NCI-H1436 treated with DMSO at 0.1 percent for 48 hours (cell line): Measurements from ENCODE around the gene BTN1A1.
A peak's percentile ranks its signal among the peaks of the same experiment; 100 is the strongest.
"Not testable (repeated sequence)": the region's sequence is repeated elsewhere in the genome, so short reads cannot be mapped to it uniquely, and the experiment has no call there.

Experiments used
- DNase-seq: peaks from one replicate; lab custom pipeline; 2025; lab: John Stamatoyannopoulos, UW

Gene BTN1A1, protein sequence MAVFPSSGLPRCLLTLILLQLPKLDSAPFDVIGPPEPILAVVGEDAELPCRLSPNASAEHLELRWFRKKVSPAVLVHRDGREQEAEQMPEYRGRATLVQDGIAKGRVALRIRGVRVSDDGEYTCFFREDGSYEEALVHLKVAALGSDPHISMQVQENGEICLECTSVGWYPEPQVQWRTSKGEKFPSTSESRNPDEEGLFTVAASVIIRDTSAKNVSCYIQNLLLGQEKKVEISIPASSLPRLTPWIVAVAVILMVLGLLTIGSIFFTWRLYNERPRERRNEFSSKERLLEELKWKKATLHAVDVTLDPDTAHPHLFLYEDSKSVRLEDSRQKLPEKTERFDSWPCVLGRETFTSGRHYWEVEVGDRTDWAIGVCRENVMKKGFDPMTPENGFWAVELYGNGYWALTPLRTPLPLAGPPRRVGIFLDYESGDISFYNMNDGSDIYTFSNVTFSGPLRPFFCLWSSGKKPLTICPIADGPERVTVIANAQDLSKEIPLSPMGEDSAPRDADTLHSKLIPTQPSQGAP

DNA sequence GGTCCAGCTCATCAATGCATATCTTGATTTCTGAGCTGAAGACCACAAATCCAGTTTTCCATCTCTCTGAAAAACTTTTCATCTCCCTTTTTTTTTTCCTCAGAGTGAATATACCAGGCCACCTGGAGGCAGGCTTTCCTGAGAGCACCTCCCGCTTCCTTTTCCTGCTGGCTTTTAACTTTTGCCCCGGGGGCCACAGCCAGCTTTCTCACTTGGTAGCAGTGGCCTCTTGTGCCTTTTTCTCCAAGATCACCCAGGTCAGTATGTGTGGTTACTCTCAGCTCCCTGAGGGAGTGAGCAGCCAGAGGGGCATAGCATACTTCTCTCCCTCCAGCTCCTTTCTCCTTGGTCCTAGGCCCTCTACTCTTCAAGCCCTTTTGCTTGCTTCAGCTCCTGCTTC, at the start of gene BTN1A1:
TSS of gene BTN1A1 (plus strand) at position 202 of the 400 bp plus-strand sequence. CDS start 984 bp downstream, outside the sequence.
- no peak for DNase-seq

DNA sequence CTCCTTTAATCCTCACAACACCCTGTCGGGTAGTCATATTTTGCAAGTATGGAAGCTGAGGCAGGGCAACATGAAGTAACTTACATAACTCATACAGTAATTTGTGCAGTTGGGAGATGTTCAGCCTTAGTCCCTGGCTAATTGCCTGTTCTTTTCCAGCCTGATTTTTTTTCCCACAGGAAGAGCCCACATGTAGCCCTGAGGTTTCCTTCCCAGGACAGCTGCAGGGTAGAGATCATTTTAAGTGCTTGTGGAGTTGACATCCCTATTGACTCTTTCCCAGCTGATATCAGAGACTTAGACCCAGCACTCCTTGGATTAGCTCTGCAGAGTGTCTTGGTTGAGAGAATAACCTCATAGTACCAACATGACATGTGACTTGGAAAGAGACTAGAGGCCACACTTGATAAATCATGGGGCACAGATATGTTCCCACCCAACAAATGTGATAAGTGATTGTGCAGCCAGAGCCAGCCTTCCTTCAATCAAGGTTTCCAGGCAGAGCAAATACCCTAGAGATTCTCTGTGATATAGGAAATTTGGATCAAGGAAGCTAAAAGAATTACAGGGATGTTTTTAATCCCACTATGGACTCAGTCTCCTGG, 47.4 kb upstream of the BTN1A1 start:
- DNase-seq = no peak

DNA sequence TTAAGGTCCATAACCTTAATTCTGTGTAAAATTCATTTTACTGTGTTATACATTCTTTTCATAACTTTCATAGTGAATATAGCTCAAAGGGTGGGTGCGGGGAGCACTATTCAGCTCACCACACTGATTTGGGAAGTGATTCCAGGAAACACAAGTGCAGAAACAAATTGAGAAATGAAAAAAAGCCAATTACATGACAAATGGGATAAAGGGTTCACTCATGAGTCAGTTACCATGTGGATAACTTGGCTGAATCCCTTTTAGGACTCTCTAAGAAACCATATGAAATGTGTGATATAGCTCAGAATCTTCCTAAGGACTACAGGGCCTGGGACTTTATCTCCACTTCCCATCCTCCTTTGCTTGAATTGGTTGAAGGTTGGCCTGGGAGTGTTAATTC, 45.5 kb upstream of the BTN1A1 start:
- no peak for DNase-seq

DNA sequence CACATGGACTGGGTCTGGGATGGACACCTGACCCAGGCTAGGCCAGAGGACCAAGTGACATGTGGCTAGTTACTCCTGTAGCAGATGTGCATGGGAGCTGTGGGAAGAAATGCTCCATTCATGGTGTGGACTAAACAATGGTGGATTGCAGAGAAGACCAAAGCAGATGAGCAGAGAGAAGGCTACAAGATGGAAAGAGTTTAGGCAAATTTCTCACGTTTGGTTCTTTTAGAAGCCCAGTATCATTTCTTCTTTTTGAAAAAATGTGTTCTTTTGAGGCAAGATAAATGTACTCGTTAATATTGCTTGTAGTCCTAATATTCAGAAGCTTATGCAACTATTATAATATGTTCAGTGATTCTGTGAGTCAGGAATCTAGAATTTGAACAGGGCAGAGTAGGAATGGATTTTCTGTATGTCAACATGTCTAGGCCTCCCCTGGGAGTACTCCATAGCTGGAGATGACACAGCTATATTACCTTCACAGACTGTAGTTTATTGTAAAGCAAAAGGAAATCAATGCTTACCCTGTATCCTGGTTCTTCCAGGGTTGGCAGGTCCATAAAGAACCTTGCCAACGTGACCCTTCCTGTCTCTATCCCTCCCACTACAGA, 44.6 kb upstream of the BTN1A1 start:
- no peak for DNase-seq

DNA sequence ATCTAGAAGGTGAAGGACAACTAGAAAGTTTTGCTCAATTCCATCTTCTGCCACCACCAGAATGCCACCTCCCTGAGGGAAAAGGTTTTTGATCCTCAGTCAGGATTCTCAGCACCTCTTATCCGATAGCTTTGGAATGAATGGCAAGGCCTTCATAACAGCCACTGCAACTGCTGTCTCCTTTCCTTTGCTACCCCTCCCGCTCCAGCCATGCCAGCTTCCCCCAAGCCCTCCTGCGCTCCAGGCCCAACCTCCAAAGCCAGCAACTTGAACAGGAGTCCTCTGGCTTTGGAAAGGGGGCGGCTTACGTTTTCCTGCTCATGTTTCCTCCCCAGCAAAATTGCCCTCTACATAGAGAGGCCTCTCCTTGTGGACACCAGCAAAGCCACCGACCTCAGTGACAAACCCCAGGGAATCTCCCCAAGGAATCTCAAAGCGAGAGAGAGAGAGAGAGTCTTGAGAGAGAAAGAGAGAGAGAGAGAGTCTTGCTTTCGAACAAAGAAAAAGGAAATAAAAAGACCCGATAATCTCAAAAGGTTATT, 42.8 kb upstream of the BTN1A1 start:
- no peak for DNase-seq

DNA sequence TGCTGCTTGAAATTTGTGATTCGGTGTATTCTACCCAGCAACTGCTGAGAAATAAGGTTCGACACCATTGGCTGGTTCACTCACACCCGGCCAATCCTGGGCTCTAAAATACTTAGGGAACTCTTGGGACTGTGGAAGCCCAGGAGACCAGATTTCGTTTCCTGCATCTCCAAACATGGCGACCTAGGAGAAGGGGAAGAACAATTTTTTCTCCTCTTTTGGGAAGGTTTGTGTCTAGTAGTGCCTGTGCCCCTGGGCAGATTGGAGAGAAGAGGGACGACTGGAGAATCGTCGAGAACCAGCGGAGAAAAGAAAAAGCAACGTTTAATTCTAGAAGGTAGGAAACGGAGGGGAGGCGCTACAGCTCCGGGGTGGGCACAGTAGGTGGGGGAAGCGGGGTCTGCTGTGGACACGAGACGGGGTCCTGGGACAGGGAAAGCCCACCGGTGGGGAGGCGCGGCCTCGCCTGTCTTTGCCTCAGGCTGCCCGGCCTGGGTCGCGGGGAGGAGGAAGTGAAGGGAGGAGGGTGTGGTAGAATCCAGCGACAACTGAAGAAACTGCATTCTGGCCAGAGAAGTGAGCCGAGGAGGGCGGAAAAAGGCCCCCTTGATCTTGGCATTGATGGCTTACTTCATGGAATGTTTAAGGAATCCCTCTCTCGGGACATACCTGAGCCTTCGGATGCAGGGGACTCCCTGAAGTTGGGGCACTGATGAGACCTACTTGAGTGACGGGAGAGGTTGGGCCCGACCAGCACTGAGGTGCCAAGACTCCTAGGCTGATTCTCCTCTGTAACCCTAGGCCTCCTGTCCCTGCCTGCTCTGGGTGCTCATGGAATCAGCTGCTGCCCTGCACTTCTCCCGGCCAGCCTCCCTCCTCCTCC, 42.1 kb upstream of the BTN1A1 start, which contains the start of gene BTN2A1:
TSS of gene BTN2A1 (plus strand) at position 150 of the 883 bp plus-strand sequence. CDS start at position 832, 682 bp downstream.
- DNase-seq = peak; percentile 64

DNA sequence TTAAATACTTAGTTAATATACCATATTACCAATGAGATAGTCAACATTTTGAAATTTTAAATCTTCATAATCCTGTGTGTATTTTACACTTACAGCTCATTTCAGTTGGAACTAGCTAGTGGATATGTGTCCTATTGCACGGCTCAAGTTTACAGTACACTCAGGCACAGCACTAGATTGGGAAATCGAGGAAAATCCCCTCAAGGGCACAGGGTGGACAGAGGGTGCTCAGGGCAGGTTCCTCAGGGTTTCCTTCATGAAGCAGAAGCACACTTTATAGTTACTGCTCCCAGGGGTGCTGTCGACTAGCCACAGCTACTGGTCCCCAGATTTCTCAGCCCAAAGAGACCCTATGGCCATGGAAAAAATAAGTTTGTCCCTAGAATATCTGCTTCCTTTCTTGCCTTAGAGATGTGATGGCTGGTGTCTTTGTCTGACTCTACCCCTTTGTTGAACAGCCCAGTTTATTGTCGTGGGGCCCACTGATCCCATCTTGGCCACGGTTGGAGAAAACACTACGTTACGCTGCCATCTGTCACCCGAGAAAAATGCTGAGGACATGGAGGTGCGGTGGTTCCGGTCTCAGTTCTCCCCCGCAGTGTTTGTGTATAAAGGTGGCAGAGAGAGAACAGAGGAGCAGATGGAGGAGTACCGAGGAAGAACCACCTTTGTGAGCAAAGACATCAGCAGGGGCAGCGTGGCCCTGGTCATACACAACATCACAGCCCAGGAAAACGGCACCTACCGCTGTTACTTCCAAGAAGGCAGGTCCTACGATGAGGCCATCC, 40.9 kb upstream of the BTN1A1 start:
- no peak for DNase-seq

DNA sequence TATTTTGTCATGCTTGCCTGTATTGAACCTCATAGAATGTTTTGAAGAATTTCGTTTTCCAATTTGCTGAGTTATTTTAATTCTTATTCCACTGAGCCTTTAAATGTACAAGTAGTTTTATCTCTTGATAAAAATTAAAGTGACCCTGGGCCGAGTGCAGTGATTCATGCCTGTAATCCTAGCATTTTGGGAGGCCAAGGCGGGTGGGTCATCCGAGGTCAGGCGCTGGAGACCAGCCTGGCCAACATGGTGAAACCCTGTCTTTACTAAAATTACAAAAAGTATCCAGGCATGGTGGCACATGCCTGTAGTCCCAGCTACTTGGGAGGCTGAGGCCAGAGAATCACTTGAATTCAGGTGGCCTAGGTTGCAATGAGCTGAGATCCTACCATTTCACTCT, 38.8 kb upstream of the BTN1A1 start:
- not testable (repeated sequence) for DNase-seq

DNA sequence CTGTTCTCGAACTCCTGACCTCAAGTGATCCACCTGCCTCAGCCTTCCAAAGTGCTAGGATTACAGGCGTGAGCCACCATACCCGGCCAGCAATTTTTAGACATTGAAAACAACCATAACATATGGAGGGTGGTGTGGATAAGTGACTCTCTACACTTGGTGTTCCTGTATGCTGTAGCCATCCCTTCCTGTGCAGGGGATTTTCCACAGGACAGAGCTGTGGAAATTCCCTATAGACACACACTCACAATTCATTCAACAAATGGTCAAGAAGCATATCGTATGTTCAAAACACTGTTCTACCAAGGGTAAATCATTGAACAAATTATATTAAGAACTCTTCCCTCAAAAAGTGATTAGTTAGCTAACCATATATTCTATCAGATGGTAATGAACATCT, 36.1 kb upstream of the BTN1A1 start:
- DNase-seq = no peak

DNA sequence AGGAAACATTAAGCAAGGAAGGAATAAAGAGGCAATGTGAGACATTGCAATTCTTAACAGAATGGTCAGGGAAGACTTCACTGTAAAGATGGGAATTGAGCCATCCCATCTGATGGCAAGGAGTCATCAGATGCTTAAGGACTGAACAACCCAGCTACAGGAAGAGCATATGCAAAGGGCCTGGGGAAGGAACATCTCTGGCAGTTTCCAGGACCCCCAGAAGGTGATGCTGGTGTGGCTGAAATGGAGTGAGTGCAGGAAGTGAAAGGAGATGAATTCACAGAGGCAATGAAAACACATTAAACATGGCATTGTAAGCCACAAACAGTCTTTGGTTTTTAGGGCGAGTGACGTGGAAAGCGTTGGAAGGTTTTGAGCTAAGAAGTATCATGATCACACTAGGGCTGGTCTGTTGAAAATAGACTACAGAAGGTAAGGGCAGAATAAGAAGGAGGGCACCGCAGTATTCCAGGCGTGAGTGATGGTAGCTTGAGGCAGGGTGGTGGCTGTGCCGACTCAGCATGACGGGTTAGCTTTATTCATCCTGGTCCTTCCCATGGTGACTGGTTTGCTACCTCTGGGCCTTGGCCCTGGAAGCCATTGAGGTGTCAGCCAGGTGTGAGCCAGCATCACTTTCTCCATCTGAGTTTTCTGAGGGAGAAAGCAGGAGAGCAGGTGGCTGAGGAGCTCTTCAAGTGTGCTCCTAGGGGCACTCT, 35.5 kb upstream of the BTN1A1 start:
- no peak for DNase-seq

DNA sequence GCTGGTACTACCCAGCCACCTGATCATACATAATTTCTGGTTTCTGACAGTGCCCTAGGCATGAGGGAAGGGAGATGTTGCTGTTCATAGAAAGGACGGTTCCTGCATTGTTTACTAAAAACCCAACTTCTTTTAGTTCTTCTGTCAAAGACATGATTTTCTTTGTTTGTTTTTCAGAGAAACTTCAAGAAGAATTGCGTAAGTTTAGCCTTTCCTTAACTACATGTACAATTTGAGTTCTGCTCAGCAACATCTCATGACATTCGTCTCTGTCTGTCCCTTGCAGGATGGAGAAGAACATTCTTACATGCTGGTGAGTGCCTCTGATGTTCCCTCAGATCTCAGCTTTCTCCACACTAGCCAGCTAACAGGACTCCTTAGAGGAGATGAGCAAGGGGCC, 34.3 kb upstream of the BTN1A1 start:
- no peak for DNase-seq

DNA sequence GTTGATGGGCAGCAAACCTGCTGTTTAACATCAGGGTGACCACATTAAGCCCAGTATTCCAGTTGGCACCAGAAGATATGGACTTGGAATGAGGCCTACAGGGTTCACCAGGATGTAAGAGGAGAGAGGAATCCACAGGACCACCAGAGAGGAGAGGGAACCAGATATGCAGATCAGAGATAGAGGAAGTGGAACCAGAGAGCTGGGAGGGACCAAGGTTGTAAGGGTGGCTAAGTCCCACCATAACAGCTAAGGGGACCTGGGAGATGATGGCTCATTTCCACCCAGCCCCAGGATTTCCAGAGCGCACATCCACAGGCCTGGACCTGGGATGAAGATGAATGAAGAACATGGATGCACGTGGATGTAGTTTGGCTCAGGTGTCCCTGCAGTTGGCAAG, 31.3 kb upstream of the BTN1A1 start:
- no peak for DNase-seq

DNA sequence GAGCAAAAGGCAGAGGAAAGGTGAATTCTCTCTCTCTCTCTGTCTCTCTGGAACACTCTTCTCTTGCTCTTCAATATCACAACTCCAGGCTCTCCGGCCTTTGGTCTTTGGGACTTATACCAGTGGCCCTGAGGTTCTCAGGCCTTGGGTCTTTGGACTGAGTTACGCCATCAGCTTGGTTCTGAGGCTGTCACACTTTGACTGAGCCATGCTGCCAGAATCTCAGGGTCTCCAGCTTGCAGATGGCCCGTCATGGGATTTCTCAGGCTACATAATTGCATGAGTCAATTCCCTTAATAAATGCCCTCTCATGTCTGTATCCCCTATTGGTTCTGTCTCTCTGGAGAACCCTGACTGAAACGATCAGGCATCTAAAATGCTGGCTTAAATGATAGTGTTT, 29.5 kb upstream of the BTN1A1 start:
- no peak for DNase-seq

DNA sequence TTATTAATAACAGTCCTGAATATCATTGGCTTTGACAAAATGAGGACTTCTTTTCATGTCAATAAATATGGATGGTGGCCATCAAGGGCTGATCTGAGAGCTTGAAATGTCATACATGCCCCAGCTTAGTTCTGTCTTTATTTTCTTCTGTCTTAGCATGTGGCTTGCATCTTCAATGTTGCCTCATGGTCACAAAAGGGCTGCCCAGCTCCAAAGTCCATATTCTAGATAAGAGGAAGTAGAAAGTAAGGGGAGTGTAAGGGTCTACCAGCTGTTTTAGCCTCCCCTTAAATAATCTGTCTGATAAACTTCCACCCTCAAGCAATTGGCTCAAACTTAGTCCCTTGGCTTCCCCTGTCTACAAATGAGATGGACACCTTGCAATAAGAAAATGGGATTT, 28.1 kb upstream of the BTN1A1 start:
- no peak for DNase-seq

DNA sequence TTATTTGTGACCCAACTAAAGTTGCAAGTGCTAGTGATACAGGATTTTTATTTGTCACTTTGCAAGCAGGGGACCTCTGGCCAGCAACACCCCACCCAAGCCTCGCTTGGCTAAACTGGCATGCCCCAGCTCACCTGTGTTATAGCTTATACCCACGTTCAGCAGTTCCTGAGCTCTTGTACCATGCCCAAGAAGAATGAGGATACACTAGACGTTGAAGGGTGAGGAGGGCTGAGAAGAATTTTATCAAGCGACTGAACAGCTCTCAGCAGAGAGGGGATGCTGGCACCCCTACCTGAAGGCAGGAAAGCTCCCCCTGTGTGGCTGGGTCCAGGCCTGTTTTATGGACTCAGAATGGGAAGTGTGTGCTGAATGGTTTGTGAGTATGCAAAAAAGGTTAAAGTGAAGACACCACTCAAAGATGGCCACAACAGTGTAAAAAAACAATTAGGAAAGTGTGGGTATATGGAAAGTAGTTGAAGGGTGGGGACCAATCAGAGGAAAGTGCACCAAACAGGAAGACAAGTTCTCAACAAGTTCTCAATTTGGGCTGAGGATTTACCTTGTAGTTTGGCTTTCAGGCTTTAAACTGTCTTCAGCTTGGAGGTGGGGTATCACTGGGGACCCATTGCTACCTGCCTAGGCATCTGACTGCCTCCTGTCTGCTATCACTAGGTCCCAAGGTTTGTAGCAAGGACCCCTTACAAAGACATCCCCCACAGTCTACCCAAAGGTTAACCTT, 27.4 kb upstream of the BTN1A1 start:
- DNase-seq = no peak

DNA sequence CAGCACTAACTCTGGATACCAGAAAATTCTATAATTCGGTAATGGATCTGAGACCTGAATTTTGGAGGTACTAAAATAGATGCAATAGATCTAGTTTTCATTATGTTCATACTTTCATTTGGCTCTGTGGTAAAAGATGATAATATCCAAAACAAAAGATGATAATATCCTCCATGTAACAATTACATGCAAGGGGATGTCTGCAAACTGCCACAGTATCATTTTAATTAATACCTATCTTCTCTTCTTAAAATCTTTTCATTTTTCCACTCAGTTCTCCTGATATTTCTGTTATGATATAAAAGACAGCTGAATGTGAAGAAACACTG, 26.7 kb upstream of the BTN1A1 start:
- no peak for DNase-seq

DNA sequence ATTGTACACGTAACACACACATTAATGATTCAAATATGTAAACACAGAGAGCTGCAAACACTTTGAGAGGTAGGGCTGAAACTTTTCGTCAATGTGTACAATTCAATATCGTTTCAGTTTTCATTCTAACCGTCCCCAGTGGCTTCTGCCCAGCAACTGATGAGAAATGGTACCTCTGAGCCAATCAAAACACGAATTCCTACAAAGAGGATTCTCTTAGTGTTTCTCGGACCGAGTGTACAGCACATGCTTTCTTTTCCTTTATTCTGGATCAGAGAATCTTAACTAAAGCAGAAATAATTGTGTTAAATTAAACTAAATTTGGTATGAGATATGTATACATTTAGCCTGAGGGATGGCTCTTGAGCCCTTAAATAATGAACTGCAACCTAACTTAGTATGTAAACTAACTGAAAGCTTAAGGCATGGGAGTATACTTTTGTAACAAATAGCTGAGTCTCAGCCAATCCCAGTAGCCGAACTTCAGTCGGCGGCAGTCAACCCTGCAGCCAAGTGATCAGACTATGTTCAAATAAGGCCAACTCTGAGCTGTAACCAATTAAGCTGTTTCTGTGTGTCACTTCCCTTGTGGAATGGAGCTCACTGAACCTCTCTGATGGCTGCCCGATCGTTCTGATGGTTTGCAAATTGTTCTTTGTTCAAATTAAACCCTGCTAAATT, 26.2 kb upstream of the BTN1A1 start:
- DNase-seq = peak; percentile 84

DNA sequence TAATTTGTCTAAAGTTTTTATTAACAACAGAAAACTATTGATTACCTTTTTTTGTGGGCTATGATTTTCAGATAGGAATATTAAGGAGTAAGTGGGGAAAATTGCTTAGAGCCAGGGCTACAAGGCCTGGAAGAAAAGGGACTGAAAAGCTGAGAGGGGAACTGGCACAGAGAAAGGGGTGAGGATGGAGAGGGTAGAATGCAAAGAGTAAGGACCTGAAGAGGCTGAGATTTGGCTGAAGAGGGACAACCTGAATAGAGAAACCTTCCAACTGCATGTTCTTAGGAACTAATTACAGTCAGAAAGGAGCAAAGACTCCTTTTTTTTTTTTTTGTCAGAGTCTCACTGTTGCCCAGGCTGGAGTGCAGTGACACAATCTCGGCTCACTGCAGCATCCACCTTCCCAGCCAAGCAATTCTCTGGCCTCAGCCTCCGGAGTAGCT, 25.6 kb upstream of the BTN1A1 start:
- no peak for DNase-seq
